ENCODE measurements around the gene PTPN11.

Gene PTPN11

GRCh38 chr12:112543751-112544150 lies 125.0 kb downstream of the PTPN11 start:
- no peak for DNase-seq (ENCODE audit: low spot score)

- no peak for DNase-seq (ENCODE audit: low spot score)
These were observed 127.6 kb downstream of the PTPN11 start for GRCh38 chr12:112546339-112546738.

DNA sequence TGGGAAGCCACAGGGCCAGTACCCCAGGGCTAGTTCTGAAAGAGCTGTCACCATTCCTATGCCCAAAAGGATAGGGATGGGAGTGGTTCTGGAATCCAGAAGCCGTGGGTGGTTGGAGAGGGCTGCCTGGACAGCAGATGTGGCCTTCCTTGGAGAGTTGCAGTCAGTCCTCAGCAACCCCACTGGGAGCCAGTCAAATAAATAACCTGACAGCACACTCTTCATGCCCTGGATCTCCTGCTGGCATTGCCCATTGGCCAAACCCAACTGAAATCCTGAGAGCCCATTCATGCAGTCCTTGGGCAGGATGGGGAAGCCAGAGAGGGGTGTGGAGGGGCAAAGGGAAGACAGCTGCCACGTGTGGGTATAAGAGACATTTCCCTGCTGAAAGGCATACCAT lies 128.2 kb downstream of the PTPN11 start:
- DNase-seq (ENCODE audit: low spot score): no peak

DNA sequence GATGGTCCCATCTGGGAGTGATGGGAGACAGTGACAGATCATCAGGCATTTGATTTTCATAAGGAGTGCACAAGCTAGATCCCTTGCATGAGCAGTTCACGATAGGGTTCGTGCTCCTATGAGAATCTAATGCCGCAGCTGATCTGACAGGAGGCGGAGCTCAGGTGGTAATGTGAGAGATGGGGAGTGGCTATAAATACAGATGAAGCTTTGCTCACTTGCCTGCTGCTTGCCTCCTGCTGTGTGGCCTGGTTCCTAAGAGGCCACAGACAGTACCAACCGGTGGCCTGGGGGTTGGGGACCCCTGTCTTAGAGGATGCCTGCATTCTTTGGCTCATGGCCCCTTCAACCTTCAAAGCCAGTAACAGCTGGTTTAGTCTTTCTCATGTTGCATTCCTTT lies 130.3 kb downstream of the PTPN11 start:
- no peak for DNase-seq (ENCODE audit: low spot score)

GRCh38 chr12:112551681-112552080 lies 132.9 kb downstream of the PTPN11 start:
- no peak for DNase-seq (ENCODE audit: low spot score)

- no peak for DNase-seq (ENCODE audit: low spot score)
These were observed 137.0 kb downstream of the PTPN11 start for GRCh38 chr12:112555621-112556233.

DNA sequence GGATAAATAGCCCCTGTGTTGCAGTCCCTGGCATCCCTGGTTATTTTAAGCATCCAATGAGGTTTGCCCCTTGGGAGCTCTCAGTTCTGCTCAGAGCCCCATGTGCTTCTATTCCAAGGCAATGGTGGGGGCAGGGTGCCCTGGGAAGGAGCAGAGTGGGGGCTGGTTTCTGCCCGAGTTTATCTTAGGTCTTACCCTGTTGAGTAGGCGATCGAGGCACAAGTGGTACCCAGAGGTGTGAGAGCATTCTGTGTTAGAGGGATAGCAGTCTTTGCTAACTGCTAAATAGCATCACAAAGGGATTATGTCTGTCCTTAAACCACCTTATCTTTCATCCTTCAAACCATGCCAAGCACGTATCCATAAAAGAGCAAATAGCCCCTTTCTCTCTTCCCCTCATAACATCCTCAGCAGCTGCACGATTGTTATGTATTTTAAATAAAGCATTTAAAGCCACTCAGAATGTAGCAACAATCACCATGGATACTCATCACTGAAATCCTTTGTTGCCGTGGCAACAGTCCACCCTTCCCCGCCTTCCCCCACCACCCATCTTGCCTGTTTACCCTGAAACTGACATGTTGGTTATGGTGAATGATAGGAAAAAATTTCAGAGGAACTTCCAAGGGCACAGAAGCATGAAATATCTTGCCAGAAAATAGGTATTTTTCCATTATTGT lies 139.3 kb downstream of the PTPN11 start:
- DNase-seq (ENCODE audit: low spot score): no peak

All from D341Med (cell line).